ENCODE results near the gene MLX. TPM values are rescaled to one million over a fixed set of nuclear protein-coding genes. Genes with fewer than 3 reads are reported as not detected.

MLX gene
- total RNA-seq, 1 donor, result 43.4 TPM

- TF ChIP-seq CTCF (IDR thresholded peaks at IDR 0.05; ENCODE audit: extremely low read depth, low read depth, low read length), result no peak
- DNase-seq (ENCODE audit: insufficient read length, low spot score, missing footprints), result peak; percentile 43
- H3K9me3 ChIP-seq (ENCODE audit: low read depth, low read length), result no peaks in the 10 kb centered on the region
- peaks cover 18% of the 10 kb centered on the region for H4K20me1 ChIP-seq (ENCODE audit: insufficient read depth, low read length)
- H3K27ac ChIP-seq (ENCODE audit: low read depth, low read length), result no peak overlapping the region
- H3K27me3 ChIP-seq (ENCODE audit: insufficient read depth, low read length), result no peaks in the 10 kb centered on the region
- peaks cover 57% of the 10 kb centered on the region for H3K79me2 ChIP-seq (ENCODE audit: insufficient read depth, low read length)
- peaks cover 62% of the 10 kb centered on the region for H3K36me3 ChIP-seq (ENCODE audit: insufficient read depth, low read length)
- no peak overlapping the region for H2AFZ ChIP-seq (ENCODE audit: low read length)
- H3K4me1 ChIP-seq (ENCODE audit: insufficient read depth, low read length), result peaks cover 9% of the 10 kb centered on the region
- H3K4me3 ChIP-seq (ENCODE audit: insufficient read depth, low read length), result no peak overlapping the region
- no peak overlapping the region for H3K4me2 ChIP-seq (ENCODE audit: insufficient read depth, low read length)
These were observed 4.7 kb downstream of the MLX start for GRCh38 chr17:42571435-42572225.

- H3K27ac ChIP-seq (ENCODE audit: low read depth, low read length), result no peak overlapping the region
- H4K20me1 ChIP-seq (ENCODE audit: insufficient read depth, low read length), result peaks cover 18% of the 10 kb centered on the region
- peaks cover 9% of the 10 kb centered on the region for H3K4me1 ChIP-seq (ENCODE audit: insufficient read depth, low read length)
- no peak for DNase-seq (ENCODE audit: insufficient read length, low spot score, missing footprints)
- no peaks in the 10 kb centered on the region for H3K27me3 ChIP-seq (ENCODE audit: insufficient read depth, low read length)
- TF ChIP-seq CTCF (IDR thresholded peaks at IDR 0.05; ENCODE audit: extremely low read depth, low read depth, low read length), result no peak
- H3K9me3 ChIP-seq (ENCODE audit: low read depth, low read length), result no peaks in the 10 kb centered on the region
- no peak overlapping the region for H2AFZ ChIP-seq (ENCODE audit: low read length)
- no peak overlapping the region for H3K4me2 ChIP-seq (ENCODE audit: insufficient read depth, low read length)
- peaks cover 55% of the 10 kb centered on the region for H3K79me2 ChIP-seq (ENCODE audit: insufficient read depth, low read length)
- peaks cover 62% of the 10 kb centered on the region for H3K36me3 ChIP-seq (ENCODE audit: insufficient read depth, low read length)
- no peak overlapping the region for H3K4me3 ChIP-seq (ENCODE audit: insufficient read depth, low read length)
These were observed 6.2 kb downstream of the MLX start for GRCh38 chr17:42573095-42573494.

- TF ChIP-seq CTCF (IDR thresholded peaks at IDR 0.05; ENCODE audit: extremely low read depth, low read depth, low read length), result no peak
- H3K4me2 ChIP-seq (ENCODE audit: insufficient read depth, low read length), result no peak overlapping the region
- peaks cover 51% of the 10 kb centered on the region for H3K79me2 ChIP-seq (ENCODE audit: insufficient read depth, low read length)
- no peak overlapping the region for H2AFZ ChIP-seq (ENCODE audit: low read length)
- H3K27me3 ChIP-seq (ENCODE audit: insufficient read depth, low read length), result no peaks in the 10 kb centered on the region
- DNase-seq (ENCODE audit: insufficient read length, low spot score, missing footprints), result no peak
- peaks cover 15% of the 10 kb centered on the region for H3K4me1 ChIP-seq (ENCODE audit: insufficient read depth, low read length)
- H3K27ac ChIP-seq (ENCODE audit: low read depth, low read length), result no peak overlapping the region
- H3K4me3 ChIP-seq (ENCODE audit: insufficient read depth, low read length), result no peak overlapping the region
- peaks cover 53% of the 10 kb centered on the region for H3K36me3 ChIP-seq (ENCODE audit: insufficient read depth, low read length)
- no peaks in the 10 kb centered on the region for H3K9me3 ChIP-seq (ENCODE audit: low read depth, low read length)
- H4K20me1 ChIP-seq (ENCODE audit: insufficient read depth, low read length), result peaks cover 14% of the 10 kb centered on the region
These were observed 7.6 kb downstream of the MLX start for GRCh38 chr17:42574463-42574862.

GRCh38 chr17:42577140-42577531 is 10.2 kb downstream of the MLX start:
- Histone ChIP-seq H4K20me1 (ENCODE audit: insufficient read depth, low read length) (peaks cover 5% of the 10 kb centered on the region), H3K36me3 (ENCODE audit: insufficient read depth, low read length) (peaks cover 53% of the 10 kb centered on the region), H3K79me2 (ENCODE audit: insufficient read depth, low read length) (peaks cover 41% of the 10 kb centered on the region), H3K27me3 (ENCODE audit: insufficient read depth, low read length) (no peaks in the 10 kb centered on the region), H3K4me1 (ENCODE audit: insufficient read depth, low read length) (peaks cover 15% of the 10 kb centered on the region), H2AFZ (ENCODE audit: low read length) (no peak overlapping the region), H3K4me3 (ENCODE audit: insufficient read depth, low read length) (peak overlapping the region; percentile 98), H3K27ac (ENCODE audit: low read depth, low read length) (peak overlapping the region; percentile 65), H3K9me3 (ENCODE audit: low read depth, low read length) (no peaks in the 10 kb centered on the region), H3K4me2 (ENCODE audit: insufficient read depth, low read length) (peak overlapping the region; percentile 99)
- peak; percentile 86 for DNase-seq (ENCODE audit: insufficient read length, low spot score, missing footprints)
- TF ChIP-seq CTCF (IDR thresholded peaks at IDR 0.05; ENCODE audit: extremely low read depth, low read depth, low read length), result no peak
